ENCODE measurements around the gene COL18A1.

COL18A1 gene

GRCh38 chr21:45401916-45402900 lies 2.8 kb upstream of the COL18A1 start:
- TF ChIP-seq CTCF (IDR thresholded peaks at IDR 0.05; ENCODE audit: low read depth, low read length) = no peak
- H3K4me3 ChIP-seq (ENCODE audit: low read depth, low read length) = no peak overlapping the region
- DNase-seq (ENCODE audit: low read depth, low spot score) = no peak
- in situ Hi-C loops (cut with HindIII; ENCODE audit: low sequenced_read_pairs) = no loop called here

DNA sequence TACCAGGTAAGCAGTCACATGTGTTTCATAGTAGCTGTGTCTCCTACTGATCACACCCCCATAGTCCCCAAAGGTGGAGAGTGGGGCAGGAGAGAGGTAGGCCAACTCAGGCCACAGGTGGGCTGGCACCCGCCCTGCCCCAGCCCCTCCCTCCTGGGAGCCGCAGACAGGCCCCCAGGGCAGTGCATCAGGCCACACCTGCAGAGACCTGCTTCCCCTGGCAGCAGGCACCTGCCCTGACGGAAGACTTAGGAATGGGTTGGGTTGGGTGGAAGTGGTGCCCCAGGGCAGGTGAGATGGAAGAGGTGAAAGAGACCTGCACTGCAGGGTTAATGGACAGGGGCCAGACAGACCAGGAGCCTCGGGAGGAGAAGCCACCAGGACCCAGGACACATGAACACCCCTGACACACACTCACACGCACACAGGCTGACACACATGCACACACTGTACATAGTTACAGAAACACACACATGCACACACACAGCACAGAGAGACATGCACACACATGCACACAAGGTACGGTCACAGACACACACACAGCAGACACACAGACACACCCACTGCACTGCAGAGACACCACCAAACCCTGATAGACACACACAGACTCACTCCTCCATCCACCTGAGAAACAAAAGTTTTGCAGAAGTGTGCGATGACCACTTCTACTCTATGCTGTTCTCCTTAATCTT lies 1.7 kb upstream of the COL18A1 start:
- no peak overlapping the region for H3K4me3 ChIP-seq (ENCODE audit: low read depth, low read length)
- DNase-seq (ENCODE audit: low read depth, low spot score) = no peak
- TF ChIP-seq CTCF (IDR thresholded peaks at IDR 0.05; ENCODE audit: low read depth, low read length) = no peak
- in situ Hi-C loops (cut with HindIII; ENCODE audit: low sequenced_read_pairs) = no loop called here

- DNase-seq (ENCODE audit: low read depth, low spot score) = peak; percentile 59
- in situ Hi-C loops (cut with HindIII; ENCODE audit: low sequenced_read_pairs) = no loop called here
- peak overlapping the region; percentile 45 for H3K4me3 ChIP-seq (ENCODE audit: low read depth, low read length)
- TF ChIP-seq CTCF (IDR thresholded peaks at IDR 0.05; ENCODE audit: low read depth, low read length) = no peak
Measured at GRCh38 chr21:45403825-45404729, 888 bp upstream of the COL18A1 start.

- peak overlapping the region; percentile 50 for H3K4me3 ChIP-seq (ENCODE audit: low read depth, low read length)
- in situ Hi-C loops (cut with HindIII; ENCODE audit: low sequenced_read_pairs) = no loop called here
- no peak for TF ChIP-seq CTCF (IDR thresholded peaks at IDR 0.05; ENCODE audit: low read depth, low read length)
- DNase-seq (ENCODE audit: low read depth, low spot score) = no peak
Measured at GRCh38 chr21:45405271-45405818, 380 bp downstream of the COL18A1 start.

DNA sequence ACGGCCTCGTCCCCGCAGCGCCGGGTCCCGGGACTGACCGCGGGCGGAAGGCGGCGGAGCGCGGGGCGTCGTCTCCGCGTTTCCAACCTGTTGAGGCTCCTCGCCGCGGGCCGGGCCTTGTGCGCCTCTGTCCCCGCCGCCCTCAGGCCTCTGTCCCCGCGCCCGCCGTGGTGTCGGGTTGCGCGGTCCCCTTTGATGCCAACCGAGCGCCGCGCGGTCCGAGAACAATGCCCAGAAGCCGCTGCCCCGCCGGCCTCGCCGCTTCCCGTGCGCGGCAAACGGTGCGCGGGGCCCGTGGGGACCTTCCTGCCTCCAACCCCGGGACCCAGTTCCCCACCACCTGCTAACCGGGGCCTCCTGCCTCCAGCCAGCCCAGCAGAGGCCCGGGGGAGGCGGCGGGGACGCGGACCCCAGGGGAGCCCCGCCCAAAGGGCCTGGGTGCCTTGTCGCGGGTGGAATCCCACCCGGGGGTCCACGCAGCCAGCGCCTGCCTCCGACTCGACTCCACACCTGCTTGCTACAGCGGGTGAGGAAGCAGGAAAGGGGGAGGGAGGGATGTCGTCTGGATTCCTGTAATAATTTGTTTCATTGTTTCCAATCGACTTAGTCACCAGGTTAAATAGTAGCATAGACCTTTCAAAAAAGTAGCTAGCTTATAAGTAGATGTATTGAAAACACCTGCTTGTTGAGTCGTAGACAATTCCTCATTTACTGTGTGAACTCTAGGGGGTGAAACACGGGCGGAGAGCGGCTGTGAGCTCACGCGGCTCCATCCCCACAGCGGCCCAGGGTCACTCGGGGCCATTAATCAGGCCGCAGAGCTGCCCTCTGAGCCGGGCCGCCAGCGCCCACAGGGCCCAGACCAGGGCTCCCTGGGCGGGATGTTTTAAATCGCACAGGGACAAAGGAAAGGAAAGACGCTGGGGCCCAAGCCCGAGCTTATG lies 1.1 kb downstream of the COL18A1 start:
- peak; percentile 50 for DNase-seq (ENCODE audit: low read depth, low spot score)
- H3K4me3 ChIP-seq (ENCODE audit: low read depth, low read length) = peak overlapping the region; percentile 50
- no peak for TF ChIP-seq CTCF (IDR thresholded peaks at IDR 0.05; ENCODE audit: low read depth, low read length)
- in situ Hi-C loops (cut with HindIII; ENCODE audit: low sequenced_read_pairs) = no loop called here
